DOHH2 (cell line): ENCODE results near the gene BRINP2.

Source experiments
- H3F3A ChIP-seq: fragments of 200-600 bp; sonication (generic), shearing (Covaris generic); 2 replicates; pipeline ENCODE4 v1.6.0; 2016; ENCODE audit warnings: antibody characterized with exemption, mild to moderate bottlenecking; ENCODE audit not compliant: control insufficient read depth, insufficient read depth
- H3K27ac ChIP-seq: fragments of 200-600 bp; sonication (generic); 2 replicates; pipeline ENCODE4 v1.5.1; 2014; ENCODE audit warnings: low read depth, mild to moderate bottlenecking, low read length, moderate library complexity
- H3K27me3 ChIP-seq: fragments of 200-600 bp; sonication (generic); 2 replicates; pipeline ENCODE4 v1.6.1; 2014; ENCODE audit warnings: mild to moderate bottlenecking, low read length, mixed read lengths; ENCODE audit not compliant: control insufficient read depth
- H3K36me3 ChIP-seq: fragments of 200-600 bp; sonication (generic); 2 replicates; pipeline ENCODE4 v1.6.1; 2014; ENCODE audit warnings: mild to moderate bottlenecking, low read length, moderate library complexity, mixed read lengths; ENCODE audit not compliant: control insufficient read depth
- H3K4me1 ChIP-seq: fragments of 200-600 bp; sonication (generic); 2 replicates; pipeline ENCODE4 v1.6.1; 2014; ENCODE audit warnings: mild to moderate bottlenecking, low read length, mixed read lengths; ENCODE audit not compliant: control insufficient read depth
- H3K4me2 ChIP-seq: fragments of 200-600 bp; sonication (generic); 2 replicates; pipeline ENCODE4 v1.6.0; 2014; ENCODE audit warnings: mild to moderate bottlenecking, low read length, moderate library complexity
- H3K4me3 ChIP-seq: fragments of 200-600 bp; sonication (generic); 2 replicates; pipeline ENCODE4 v1.5.1; 2014; ENCODE audit warnings: mild to moderate bottlenecking, low read length, mixed read lengths
- H3K79me2 ChIP-seq: fragments of 200-600 bp; sonication (generic); 2 replicates; pipeline ENCODE4 v1.6.1; 2014; ENCODE audit warnings: mild to moderate bottlenecking, low read length, mixed read lengths; ENCODE audit not compliant: control insufficient read depth
- H3K9me2 ChIP-seq: fragments of 200-600 bp; sonication (generic); replicated peaks from 2 replicates; pipeline ENCODE4 v1.6.1; 2014; ENCODE audit warnings: mild to moderate bottlenecking, low read length, mixed read lengths; ENCODE audit not compliant: control insufficient read depth
- H3K9me3 ChIP-seq: fragments of 200-600 bp; sonication (generic); 2 replicates; pipeline ENCODE4 v1.6.1; 2014; ENCODE audit warnings: antibody characterized with exemption, low read length, mixed read lengths; ENCODE audit not compliant: control insufficient read depth, insufficient read depth
- H4K20me1 ChIP-seq: fragments of 200-600 bp; sonication (generic); 2 replicates; pipeline ENCODE4 v1.6.0; 2014; ENCODE audit warnings: low read depth, mild to moderate bottlenecking, antibody characterized with exemption, low read length, moderate library complexity; ENCODE audit not compliant: control insufficient read depth, insufficient read depth
- EZH2phosphoT487 ChIP-seq: fragments of 200-600 bp; sonication (generic); IDR thresholded peaks from 2 replicates; pipeline ENCODE4 v1.6.1; 2017; ENCODE audit warnings: borderline replicate concordance, mild to moderate bottlenecking, antibody characterized with exemption, low read length, moderate library complexity, mixed read lengths
- TF ChIP-seq, protein P1 (sequence below): fragments of 200-600 bp; sonication (generic); IDR thresholded peaks from one replicate; pipeline ENCODE4 v1.5.1; 2014; ENCODE audit warnings: antibody characterized with exemption, mild to moderate bottlenecking, low read depth, low read length; ENCODE audit not compliant: poor library complexity, severe bottlenecking

The BRINP2 gene

GRCh38 chr1:177126267-177126666, 44.5 kb upstream of the BRINP2 start:
- no peaks in the 10 kb centered on the region for H3K9me3 ChIP-seq
- TF ChIP-seq, protein P1, sequence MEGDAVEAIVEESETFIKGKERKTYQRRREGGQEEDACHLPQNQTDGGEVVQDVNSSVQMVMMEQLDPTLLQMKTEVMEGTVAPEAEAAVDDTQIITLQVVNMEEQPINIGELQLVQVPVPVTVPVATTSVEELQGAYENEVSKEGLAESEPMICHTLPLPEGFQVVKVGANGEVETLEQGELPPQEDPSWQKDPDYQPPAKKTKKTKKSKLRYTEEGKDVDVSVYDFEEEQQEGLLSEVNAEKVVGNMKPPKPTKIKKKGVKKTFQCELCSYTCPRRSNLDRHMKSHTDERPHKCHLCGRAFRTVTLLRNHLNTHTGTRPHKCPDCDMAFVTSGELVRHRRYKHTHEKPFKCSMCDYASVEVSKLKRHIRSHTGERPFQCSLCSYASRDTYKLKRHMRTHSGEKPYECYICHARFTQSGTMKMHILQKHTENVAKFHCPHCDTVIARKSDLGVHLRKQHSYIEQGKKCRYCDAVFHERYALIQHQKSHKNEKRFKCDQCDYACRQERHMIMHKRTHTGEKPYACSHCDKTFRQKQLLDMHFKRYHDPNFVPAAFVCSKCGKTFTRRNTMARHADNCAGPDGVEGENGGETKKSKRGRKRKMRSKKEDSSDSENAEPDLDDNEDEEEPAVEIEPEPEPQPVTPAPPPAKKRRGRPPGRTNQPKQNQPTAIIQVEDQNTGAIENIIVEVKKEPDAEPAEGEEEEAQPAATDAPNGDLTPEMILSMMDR, result no peak
- TF ChIP-seq EZH2phosphoT487, result no peak
- no peaks in the 10 kb centered on the region for H3K4me1 ChIP-seq
- H3K79me2 ChIP-seq, result no peaks in the 10 kb centered on the region
- H3K27ac ChIP-seq, result no peak overlapping the region
- no peak overlapping the region for H3K4me2 ChIP-seq
- no peaks in the 10 kb centered on the region for H3F3A ChIP-seq
- H3K36me3 ChIP-seq, result no peaks in the 10 kb centered on the region
- no peak overlapping the region for H3K4me3 ChIP-seq
- H3K9me2 ChIP-seq, result no peaks in the 10 kb centered on the region
- H3K27me3 ChIP-seq, result no peaks in the 10 kb centered on the region
- no peaks in the 10 kb centered on the region for H4K20me1 ChIP-seq

DNA sequence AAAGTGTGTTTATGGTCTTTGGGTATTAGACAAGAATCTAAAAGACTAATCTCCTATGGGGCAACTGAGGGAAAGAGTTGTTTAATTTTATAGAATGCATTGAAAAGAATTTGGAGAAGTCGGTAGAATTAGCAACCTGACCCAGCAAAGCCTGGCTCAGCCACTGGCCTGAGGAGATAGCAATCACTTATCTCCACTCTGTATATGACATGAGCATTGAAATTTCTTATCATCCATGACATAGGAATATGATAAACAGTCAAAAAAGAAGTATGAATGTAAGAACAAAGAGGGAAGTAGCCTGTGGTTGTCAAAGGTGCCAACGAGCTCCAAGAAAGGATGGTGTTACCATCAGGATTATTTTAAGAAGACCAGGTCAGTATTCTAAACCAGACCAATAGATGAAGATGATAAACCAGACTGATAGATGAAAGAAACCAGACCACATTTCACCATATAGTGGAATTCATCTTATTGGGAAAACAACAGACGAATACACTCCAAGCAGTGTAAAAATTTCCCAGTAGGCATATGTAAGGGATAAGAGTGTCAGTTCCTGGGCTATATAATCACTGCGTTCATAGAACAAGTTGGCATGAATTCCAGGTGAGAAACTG, 42.0 kb upstream of the BRINP2 start:
- no peaks in the 10 kb centered on the region for H3F3A ChIP-seq
- no peaks in the 10 kb centered on the region for H3K9me2 ChIP-seq
- H3K36me3 ChIP-seq, result no peaks in the 10 kb centered on the region
- H3K4me3 ChIP-seq, result no peak overlapping the region
- H3K9me3 ChIP-seq, result no peaks in the 10 kb centered on the region
- no peaks in the 10 kb centered on the region for H3K27me3 ChIP-seq
- H4K20me1 ChIP-seq, result no peaks in the 10 kb centered on the region
- no peak overlapping the region for H3K4me2 ChIP-seq
- TF ChIP-seq, protein P1, result no peak
- TF ChIP-seq EZH2phosphoT487, result no peak
- H3K27ac ChIP-seq, result no peak overlapping the region
- no peaks in the 10 kb centered on the region for H3K79me2 ChIP-seq
- no peaks in the 10 kb centered on the region for H3K4me1 ChIP-seq

GRCh38 chr1:177130451-177130945, 40.3 kb upstream of the BRINP2 start:
- no peaks in the 10 kb centered on the region for H3K4me1 ChIP-seq

More at GRCh38 chr1:177130451-177130945, 40.3 kb upstream of the BRINP2 start:
- H3F3A ChIP-seq, result no peaks in the 10 kb centered on the region
- no peak for TF ChIP-seq EZH2phosphoT487
- TF ChIP-seq, protein P1, result no peak
- no peak overlapping the region for H3K4me3 ChIP-seq
- H3K9me2 ChIP-seq, result no peaks in the 10 kb centered on the region
- H3K27ac ChIP-seq, result no peak overlapping the region
- no peaks in the 10 kb centered on the region for H3K36me3 ChIP-seq
- H3K79me2 ChIP-seq, result no peaks in the 10 kb centered on the region
- no peaks in the 10 kb centered on the region for H4K20me1 ChIP-seq
- H3K9me3 ChIP-seq, result no peaks in the 10 kb centered on the region
- H3K27me3 ChIP-seq, result no peaks in the 10 kb centered on the region
- no peak overlapping the region for H3K4me2 ChIP-seq
